SK-MEL-5 (cell line): Measurements from ENCODE around the gene VIPR2. TPM values are rescaled to one million over a fixed set of nuclear protein-coding genes. Genes with fewer than 3 reads are reported as not detected.

Experiments
- DNase-seq: peaks from one replicate; pipeline ENCODE4 v3.0.0-alpha.2; 2016; ENCODE audit warnings: low read depth, low spot score
- in situ Hi-C: cut with HindIII; loops from 2 replicates; pipeline ENCODE4 v1.10.0; 2016; ENCODE audit warnings: low sequenced_read_pairs, high pct_unique_total_duplicates, low pct_unique_long_range_greater_than_20kb
- total RNA-seq: library from RNA; depleted of rRNA; stranded (reverse); fragments of >200 nt; shearing (Covaris generic); gene quantifications from 2 replicates; pipeline ENCODE4 v1.2.3, GENCODE V29; 2014

VIPR2 gene
- total RNA-seq, 1 experiment from 2014 or later = not detected

GRCh38 chr7:159017741-159018140 is 126.9 kb downstream of the VIPR2 start:
- in situ Hi-C loops = no loop called here
- DNase-seq = no peak

GRCh38 chr7:159017210-159017609 is 127.5 kb downstream of the VIPR2 start:
- in situ Hi-C loops = no loop called here
- DNase-seq = no peak

DNA sequence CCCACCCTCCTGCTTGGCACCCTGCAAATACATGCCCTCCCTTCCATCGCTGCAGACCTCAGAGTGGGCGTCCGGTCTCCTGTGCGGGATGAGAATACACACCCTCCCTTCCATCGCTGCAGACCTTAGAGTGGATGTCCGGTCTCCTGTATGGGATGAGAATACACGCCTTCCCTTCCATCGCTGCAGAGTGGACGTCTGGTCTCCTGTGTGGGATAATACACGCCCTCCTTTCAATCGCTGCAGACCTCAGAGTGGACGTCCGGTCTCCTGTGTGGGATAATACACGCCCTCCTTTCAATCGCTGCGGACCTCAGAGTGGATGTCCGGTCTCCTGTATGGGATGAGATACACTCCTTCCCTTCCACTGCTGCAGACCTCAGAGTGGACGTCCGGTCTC is 128.1 kb downstream of the VIPR2 start:
- in situ Hi-C loops = no loop called here
- no peak for DNase-seq

- peak; percentile 70 for DNase-seq
- in situ Hi-C loops = no loop called here
Observed at GRCh38 chr7:159015454-159016410, 128.9 kb downstream of the VIPR2 start.

DNA sequence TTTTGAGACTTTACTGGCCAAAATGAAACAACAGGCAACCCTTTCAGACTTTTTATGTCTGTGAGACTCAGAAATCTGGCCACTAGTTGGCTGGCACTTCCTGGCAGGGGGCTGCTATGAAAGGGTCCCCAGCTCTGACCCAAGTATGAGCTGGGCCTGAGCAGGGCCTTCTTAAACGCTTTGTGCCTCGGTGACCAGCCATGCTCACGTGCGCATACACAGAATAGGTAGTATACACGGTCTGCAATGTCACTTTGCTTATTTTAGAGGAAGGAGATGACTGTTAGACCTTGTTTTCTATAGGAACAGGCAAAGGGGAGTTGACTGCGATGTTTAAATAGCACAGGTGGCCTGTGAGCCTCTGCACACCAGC is 129.6 kb downstream of the VIPR2 start:
- no peak for DNase-seq
- in situ Hi-C loops = no loop called here

DNA sequence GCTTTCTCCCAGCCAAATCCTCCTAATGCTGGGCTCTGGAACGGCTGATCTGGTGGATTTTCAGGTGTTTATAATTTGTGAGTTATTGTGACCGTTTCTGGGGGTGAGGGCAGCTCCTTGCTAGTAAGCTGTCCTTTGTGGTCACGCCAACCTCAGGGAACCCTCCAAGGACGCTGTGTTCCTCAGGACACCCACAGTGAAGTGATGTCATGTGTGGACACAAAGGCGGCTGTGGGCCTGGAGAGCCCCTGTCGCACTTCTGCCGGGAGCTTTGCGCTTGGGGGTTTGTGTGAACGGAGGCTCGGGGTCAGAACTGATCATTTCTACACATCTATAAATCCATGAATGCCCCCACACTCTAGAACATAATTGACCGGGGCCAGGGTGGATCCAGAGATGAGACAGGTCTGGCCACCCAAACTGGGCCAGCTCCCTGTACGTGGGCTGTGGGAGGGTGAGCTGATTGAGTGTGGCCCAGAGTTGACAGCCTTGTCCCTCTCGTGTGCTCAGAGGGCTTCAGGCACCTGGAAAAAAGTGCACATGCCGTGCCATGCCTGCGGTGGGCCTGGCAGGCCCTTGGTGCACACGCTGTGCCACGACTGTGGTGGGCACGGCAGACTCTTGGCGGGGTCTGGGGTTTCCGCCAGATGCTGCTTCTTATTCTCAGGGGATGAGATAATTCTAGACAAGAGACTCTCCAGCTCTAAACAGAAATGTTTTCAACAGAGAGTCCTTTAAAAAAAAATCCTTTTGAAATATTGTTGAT is 130.2 kb downstream of the VIPR2 start:
- in situ Hi-C loops = no loop called here
- no peak for DNase-seq

- in situ Hi-C loops = no loop called here
- no peak for DNase-seq
Observed at GRCh38 chr7:159013825-159014289, 130.8 kb downstream of the VIPR2 start.

- in situ Hi-C loops = no loop called here
- DNase-seq = no peak
Observed at GRCh38 chr7:159013181-159013690, 131.4 kb downstream of the VIPR2 start.

DNA sequence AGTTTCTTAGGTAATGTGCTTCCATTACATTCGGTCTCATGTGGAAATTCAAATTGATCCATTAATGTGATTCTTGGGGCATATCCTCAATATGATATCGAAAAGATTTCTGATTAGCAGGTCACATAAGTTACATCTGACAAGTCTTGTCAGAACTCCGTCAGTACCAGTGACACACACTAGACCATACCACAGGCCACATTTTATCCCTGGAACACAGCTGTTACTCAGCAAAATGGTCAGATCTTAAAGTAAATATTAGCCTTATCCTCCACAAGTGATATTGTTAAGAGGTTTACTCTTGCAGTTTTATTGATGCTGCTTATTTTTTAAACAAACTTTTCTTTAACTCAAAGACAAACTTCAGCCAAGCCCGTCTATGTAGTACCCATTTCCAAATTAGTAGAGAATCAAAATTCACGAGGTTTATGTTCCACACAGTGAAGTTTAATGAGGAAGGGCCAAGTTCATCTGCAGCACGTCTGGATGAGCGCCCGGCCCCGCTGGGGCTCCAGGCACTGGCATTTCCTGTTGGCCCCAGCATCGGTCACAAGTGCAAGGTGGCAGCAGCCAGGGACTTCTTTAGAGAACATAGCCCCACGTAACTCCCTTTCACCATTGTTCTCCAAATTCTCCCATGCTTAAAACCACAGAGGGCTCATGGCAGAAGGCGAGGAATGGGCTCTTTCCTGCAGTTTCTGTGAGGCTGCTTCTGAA is 132.2 kb downstream of the VIPR2 start:
- in situ Hi-C loops = no loop called here
- DNase-seq = peak; percentile 45

DNA sequence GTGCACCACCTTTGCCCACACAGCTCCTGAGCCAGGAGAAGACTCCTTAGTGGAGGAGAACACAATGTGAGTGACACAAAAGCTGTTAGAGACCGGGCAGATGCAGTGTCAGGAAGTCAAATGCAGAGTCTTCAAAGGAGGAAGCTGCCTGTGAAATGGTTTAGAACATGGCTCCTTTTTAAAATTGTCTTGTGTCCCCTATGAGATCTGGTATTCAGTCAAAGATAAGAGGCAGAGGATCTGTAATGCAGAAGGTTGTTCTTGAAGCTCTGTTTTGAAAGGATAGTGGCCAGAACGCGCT is 133.0 kb downstream of the VIPR2 start:
- in situ Hi-C loops = no loop called here
- no peak for DNase-seq

GRCh38 chr7:159010937-159011721 is 133.5 kb downstream of the VIPR2 start:
- no peak for DNase-seq
- in situ Hi-C loops = no loop called here

DNA sequence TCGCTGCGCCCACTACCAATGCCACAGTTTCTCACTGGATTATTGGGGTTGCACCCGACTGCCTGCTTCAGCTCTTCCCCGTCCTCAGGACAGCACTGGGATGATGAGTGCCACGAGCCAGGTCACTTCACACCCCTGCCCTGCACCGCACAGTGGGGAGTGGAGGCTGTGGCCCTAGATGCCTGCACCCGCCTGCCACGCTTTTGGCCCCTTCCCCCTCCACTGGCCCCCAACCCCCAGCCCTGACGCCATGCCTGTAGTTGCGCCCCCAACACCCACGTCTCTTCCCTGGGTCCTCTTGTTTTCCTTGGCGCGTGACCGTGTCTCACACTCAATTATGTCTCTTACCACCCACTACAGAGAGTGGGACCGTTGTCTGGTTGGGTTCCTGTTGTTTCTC is 134.3 kb downstream of the VIPR2 start:
- in situ Hi-C loops = no loop called here
- no peak for DNase-seq

- in situ Hi-C loops = no loop called here
- DNase-seq = no peak
Observed at GRCh38 chr7:159009951-159010350, 134.7 kb downstream of the VIPR2 start.

- no peak for DNase-seq
- in situ Hi-C loops = no loop called here
Observed at GRCh38 chr7:159008417-159008816, 136.2 kb downstream of the VIPR2 start.

DNA sequence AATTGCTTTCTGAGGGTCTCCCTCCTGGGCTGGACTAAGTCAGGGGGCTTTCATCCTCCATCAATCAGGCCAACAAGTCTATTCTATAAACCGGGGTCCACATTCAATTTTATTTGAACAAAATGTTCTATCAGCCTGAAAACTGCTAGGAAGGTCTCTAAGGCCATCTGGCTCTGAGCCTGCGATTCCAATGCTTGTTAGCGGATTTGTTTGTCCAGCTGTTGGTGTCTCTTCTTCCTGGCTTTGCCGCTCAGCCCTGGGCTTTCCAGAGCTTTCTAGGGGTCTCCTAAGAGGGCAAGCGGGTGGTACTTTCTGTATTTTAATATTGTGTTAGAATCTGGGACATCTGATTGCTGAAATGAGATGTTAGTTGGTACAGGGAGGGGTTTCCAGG is 136.7 kb downstream of the VIPR2 start:
- no peak for DNase-seq
- in situ Hi-C loops = no loop called here

DNA sequence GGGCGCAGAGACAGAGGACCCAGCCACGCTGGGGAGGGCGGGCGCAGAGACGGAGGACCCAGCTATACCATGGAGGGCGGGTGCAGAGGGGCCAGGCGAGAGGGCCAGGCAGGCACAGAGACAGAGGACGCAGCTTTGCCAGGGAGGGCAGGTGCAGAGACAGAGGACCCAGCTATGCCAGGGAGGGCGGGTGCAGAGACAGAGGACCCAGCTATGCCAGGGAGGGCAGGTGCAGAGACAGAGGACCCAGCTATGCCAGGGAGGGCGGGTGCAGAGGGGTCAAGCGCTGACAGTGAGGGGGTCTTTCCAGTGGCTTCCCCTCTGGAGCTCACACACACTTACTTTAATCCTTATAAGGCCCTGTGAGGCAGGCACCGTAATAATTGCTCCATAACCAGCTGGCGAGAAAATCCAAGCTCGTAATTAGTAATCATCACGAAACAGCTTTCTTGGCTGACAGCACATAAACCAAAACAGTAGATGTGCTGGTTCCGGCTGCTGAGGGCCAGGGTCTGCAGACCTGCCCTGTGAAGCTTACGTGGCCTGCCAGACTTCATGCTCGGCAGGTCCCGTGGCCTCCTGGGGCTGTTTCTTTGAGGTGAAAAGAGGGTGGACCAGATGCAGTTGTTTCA is 137.2 kb downstream of the VIPR2 start:
- in situ Hi-C loops = no loop called here
- no peak for DNase-seq

- in situ Hi-C loops = no loop called here
- DNase-seq = no peak
Observed at GRCh38 chr7:159006610-159007130, 138.0 kb downstream of the VIPR2 start.
